Uterus (tissue), 2 donors: Measurements from ENCODE around the gene DYNLT2.

Experiments used
- CTCF ChIP-seq, 4 experiments: fragments of 200-600 bp in 2 of 4; fragments of 450-650 bp in 2 of 4; sonication (generic) in 2 of 4; IDR thresholded peaks; one replicate each; pipeline ENCODE4 v1.5.1; 2016 to 2019; ENCODE audit warnings: antibody characterized with exemption in 4 of 4, mild to moderate bottlenecking in 2 of 4, moderate library complexity in 1 of 4
- POLR2A ChIP-seq, 2 donors: fragments of 450-650 bp; IDR thresholded peaks; one replicate each; pipeline ENCODE4 v1.6.1; 2016; ENCODE audit warnings: antibody characterized with exemption in 2 of 2, mild to moderate bottlenecking in 1 of 2, moderate library complexity in 1 of 2

GRCh38 chr6:169719117-169719516, 32.3 kb downstream of the DYNLT2 start:
- TF ChIP-seq CTCF (IDR thresholded peaks at IDR 0.05): no peak
- no peak for TF ChIP-seq POLR2A (IDR thresholded peaks at IDR 0.05)
